Skeletal muscle tissue (tissue), 4 donors: ENCODE measurements around the gene CPNE7. TPM values are rescaled to one million over a fixed set of nuclear protein-coding genes. Genes with fewer than 3 reads are reported as not detected.

Experiments used
- H3K27ac ChIP-seq: one replicate; pipeline ENCODE4 v1.7.0; 2013; ENCODE audit warnings: mild to moderate bottlenecking, low read depth, low read length, inconsistent platforms
- H3K27me3 ChIP-seq, 3 donors: one replicate each; pipeline ENCODE4 v1.7.0; 2013; ENCODE audit warnings: low read length in 3 of 3; ENCODE audit not compliant: control insufficient read depth in 3 of 3, insufficient read depth in 3 of 3
- H3K36me3 ChIP-seq, 3 donors: one replicate each; pipeline ENCODE4 v1.7.0; 2013; ENCODE audit warnings: low read length in 3 of 3; ENCODE audit not compliant: control insufficient read depth in 3 of 3, insufficient read depth in 3 of 3
- H3K4me1 ChIP-seq, 3 donors: one replicate each; pipeline ENCODE4 v1.7.0; 2013; ENCODE audit warnings: low read length in 3 of 3, mild to moderate bottlenecking in 3 of 3; ENCODE audit not compliant: control insufficient read depth in 3 of 3, insufficient read depth in 3 of 3
- H3K4me3 ChIP-seq, 3 donors: one replicate each; pipeline ENCODE4 v1.7.0; 2013; ENCODE audit warnings: low read length in 3 of 3
- H3K9ac ChIP-seq, 3 donors: one replicate each; pipeline ENCODE4 v1.7.0; 2013; ENCODE audit warnings: low read length in 3 of 3, mild to moderate bottlenecking in 3 of 3, moderate library complexity in 2 of 3, low read depth in 1 of 3
- H3K9me3 ChIP-seq, 3 donors: one replicate each; pipeline ENCODE4 v1.7.0; 2013; ENCODE audit warnings: low read length in 3 of 3; ENCODE audit not compliant: control insufficient read depth in 3 of 3
- total RNA-seq: library from RNA; depleted of rRNA; stranded (reverse); fragments of >200 nt; gene quantifications from one replicate; pipeline ENCODE4 v1.2.3, GENCODE V29; 2014
- donor health status: Osteomylitis.

Gene CPNE7
- total RNA-seq: not detected

DNA sequence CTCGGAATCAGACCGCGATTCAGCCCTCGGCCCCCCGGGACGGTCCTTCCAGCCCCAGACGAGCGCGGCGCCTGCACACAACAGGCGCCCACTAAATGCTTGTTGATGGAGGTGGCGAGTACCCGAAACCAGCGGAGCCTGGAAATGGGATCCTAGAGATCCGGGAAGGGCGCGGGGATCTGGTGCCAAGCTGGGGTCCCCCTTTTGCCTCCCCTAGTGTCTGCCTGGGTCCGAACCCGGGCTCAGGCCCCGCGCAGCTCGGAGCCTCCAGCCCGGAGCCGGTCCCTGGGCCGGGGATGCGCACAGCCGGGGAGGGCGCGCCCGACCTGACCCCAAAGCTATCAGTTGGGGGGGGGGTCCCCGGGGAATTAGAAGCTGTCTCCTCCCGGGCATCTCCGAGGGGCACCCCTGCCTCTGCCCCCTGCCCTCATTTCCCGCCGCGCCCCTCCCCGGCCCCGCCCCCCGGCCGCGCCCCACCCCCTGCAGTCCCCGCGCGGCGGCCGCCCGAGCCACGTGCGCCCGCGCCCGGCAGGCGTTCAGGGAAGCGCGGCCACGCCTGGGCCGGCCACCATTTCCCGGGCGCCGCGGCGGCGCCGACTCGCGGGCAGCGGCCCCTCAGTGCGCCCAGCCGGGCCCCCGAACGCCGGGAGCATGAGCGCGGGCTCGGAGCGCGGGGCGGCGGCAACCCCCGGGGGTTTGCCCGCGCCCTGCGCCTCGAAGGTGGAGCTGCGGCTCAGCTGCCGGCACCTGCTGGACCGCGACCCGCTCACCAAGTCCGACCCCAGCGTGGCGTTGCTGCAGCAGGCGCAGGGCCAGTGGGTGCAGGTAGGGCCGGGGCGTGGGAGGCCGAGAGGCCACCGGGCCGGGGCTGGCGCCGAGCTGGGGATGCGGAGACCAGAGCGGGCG lies at the start of gene CPNE7:
Gene CPNE7 (plus strand): TSS at position 512 of the 906 bp plus-strand sequence. CDS start 140 bp downstream, at position 652.
- Histone ChIP-seq H3K4me1 (peaks cover 5 to 7% (median 5%) of the 10 kb centered on the region in 3 donors), H3K36me3 (no peaks in the 10 kb centered on the region), H3K9ac (peak within 1 kb of the TSS in 1 of 3 donors; percentile 45), H3K27me3 (peaks cover 44 to 62% (median 57%) of the 10 kb centered on the region in 3 donors), H3K27ac (no peak within 1 kb of the TSS), H3K9me3 (no peaks in the 10 kb centered on the region), H3K4me3 (no peak within 1 kb of the TSS)

DNA sequence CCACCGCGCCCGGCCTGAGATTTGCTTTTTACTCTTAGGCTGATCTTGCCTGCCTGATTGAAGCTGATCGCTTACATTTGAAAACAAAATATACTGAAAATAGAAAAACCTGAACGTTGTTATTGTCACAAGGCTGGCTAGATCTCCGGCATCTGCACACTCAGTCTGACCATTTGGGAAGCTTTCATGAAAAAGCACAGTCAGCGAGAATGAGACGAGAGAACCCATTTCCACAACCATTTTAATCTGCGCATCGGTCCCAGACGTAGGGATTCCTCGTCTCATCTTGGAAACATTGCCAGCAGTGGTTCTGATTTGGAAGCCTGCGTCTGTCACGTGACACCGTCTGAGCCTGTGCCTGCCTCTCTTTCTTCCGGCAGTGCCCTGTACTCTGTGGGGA lies 46.5 kb upstream of the CPNE7 start:
- Histone ChIP-seq H3K36me3 (peaks cover 38 to 53% (median 52%) of the 10 kb centered on the region in 3 donors), H3K4me3 (no peak overlapping the region), H3K27ac (no peak overlapping the region), H3K9ac (no peak overlapping the region), H3K4me1 (peaks cover 29 to 50% (median 36%) of the 10 kb centered on the region in 3 donors), H3K27me3 (no peaks in the 10 kb centered on the region), H3K9me3 (no peaks in the 10 kb centered on the region)

DNA sequence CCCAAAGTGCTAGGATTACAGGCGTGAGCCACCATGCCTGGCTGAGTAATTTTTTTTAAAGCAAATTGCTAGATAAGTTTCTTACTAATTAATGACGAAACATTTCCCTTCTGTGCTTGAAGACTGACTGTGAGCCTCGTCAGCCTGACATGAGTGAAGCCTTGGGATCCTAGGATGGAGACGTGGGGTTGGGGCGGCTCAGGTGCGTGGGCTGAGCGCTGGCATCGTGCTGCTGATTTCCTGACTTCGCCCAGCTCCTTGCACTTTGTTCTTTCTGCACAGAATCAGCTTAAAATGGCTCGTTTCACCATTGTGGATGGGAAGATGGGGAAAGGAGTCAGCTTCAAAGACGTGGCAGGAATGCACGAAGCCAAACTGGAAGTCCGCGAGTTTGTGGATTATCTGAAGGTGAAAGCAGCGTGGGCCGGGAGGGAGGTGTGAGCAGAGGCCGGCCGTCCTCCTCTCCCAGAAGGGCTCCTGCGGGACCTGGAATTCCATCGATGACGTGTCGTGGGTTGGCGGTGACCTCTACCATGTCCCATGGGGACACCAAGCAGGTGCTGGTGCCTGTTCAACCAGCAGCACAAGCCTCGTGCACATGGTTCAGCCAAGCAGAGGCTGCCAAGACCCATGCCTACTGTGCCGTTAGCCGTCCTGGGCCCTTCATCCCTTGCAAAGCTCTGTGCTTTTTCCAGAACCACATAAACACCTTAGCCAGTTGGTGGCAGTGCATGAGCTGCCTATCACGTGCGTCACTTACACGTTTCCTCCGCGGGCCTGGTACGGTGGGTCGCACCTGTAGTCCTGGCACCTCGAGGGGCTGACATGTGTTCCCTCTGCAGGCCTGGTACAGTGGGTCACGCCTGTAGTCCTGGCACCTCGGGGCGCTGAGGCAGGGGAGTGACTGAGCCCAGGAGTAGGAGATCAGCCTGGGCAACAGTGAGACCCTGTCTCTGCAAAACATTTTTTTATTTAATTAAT lies 44.9 kb upstream of the CPNE7 start:
- peak overlapping the region in 1 of 3 donors; percentile 25 for H3K9ac ChIP-seq
- H3K4me3 ChIP-seq: no peak overlapping the region
- H3K27ac ChIP-seq: no peak overlapping the region
- H3K36me3 ChIP-seq: peaks cover 42 to 64% (median 61%) of the 10 kb centered on the region in 3 donors
- no peaks in the 10 kb centered on the region for H3K9me3 ChIP-seq
- H3K27me3 ChIP-seq: no peaks in the 10 kb centered on the region
- H3K4me1 ChIP-seq: peaks cover 34 to 52% (median 44%) of the 10 kb centered on the region in 3 donors

DNA sequence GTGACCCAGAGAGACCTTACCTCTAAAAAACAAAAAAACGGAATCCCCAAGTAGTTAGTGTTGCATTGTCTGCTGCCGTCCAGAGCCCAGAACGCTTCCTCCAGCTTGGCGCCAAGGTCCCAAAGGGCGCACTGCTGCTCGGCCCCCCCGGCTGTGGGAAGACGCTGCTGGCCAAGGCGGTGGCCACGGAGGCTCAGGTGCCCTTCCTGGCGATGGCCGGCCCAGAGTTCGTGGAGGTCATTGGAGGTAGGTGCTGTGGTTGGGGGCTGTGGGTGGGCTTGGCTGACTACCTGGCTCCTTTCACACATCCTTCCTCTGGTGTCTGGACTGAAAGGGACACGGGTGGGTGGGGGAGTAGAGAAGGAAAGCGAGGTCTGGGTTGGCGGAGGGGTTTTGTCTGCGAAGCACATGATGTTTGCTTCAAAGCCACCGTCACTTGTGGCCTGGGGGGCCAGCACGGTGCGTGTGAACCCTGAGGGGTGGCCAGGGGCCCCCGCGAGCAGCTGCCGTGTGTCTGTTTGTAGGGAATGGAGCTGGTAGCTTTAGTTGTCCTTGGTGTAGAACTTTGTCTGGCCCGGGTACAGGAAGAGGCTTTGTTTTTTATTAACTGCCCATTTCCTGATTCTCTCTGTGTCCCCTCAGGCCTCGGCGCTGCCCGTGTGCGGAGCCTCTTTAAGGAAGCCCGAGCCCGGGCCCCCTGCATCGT lies 43.6 kb upstream of the CPNE7 start:
- Histone ChIP-seq H3K4me3 (no peak overlapping the region), H3K27me3 (no peaks in the 10 kb centered on the region), H3K27ac (peak overlapping the region; percentile 40), H3K36me3 (peaks cover 46 to 62% (median 54%) of the 10 kb centered on the region in 3 donors), H3K4me1 (peaks cover 31 to 48% (median 40%) of the 10 kb centered on the region in 3 donors), H3K9ac (peak overlapping the region in 1 of 3 donors; percentile 45), H3K9me3 (no peaks in the 10 kb centered on the region)

DNA sequence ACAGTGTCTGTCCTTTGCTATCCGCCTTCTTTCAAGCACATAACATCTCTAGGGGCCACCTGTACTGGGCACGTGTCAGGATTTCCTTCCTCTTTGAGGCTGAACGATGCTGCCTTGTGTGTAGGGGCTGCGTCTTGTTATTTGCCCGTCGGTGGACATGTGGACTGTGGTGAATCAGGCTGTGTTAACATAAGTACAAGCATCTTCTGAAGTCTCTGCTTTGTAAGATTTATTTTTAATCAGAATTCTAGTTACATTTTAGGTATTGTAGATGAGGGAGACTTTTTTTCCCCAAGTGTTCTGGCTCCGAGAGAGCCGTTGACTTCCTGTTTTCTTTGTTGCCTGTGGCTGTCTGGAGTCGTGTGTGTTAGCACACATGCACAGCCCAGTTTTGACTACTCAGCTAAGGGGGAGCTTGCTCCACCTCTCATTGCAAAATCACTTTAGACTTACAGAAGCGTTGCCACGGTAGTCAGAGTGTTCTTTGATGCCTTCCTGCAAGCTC lies 41.3 kb upstream of the CPNE7 start:
- H3K36me3 ChIP-seq: peaks cover 52 to 64% (median 57%) of the 10 kb centered on the region in 3 donors

DNA sequence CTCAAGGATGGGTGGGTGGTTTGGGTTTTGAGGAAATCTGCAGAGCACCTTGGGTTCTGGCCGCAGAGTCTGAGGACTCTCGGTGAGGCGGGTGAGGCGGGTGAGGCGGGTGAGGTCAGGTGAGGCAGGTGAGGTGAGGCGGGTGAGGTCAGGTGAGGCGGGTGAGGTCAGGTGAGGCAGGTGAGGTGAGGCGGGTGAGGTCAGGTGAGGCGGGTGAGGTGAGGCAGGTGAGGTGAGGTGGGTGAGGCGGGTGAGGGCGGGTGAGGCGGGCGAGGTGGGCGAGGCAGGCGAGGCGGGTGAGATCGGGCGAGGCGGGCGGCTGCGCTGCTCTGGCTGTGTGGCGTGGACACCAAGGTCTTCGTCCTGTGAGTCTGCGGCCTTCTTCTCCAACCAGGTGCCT lies 39.2 kb upstream of the CPNE7 start:
- Histone ChIP-seq H3K4me3 (no peak overlapping the region), H3K9me3 (no peaks in the 10 kb centered on the region), H3K27me3 (no peaks in the 10 kb centered on the region), H3K9ac (no peak overlapping the region), H3K27ac (no peak overlapping the region), H3K36me3 (peaks cover 43 to 62% (median 54%) of the 10 kb centered on the region in 3 donors), H3K4me1 (peaks cover 26 to 40% (median 34%) of the 10 kb centered on the region in 3 donors)

More for the DNA sequence above, 41.3 kb upstream of the CPNE7 start:
- no peaks in the 10 kb centered on the region for H3K27me3 ChIP-seq
- peak overlapping the region; percentile 54 for H3K27ac ChIP-seq
- H3K4me3 ChIP-seq: no peak overlapping the region
- H3K4me1 ChIP-seq: peaks cover 31 to 48% (median 40%) of the 10 kb centered on the region in 3 donors
- H3K9me3 ChIP-seq: no peaks in the 10 kb centered on the region
- no peak overlapping the region for H3K9ac ChIP-seq

DNA sequence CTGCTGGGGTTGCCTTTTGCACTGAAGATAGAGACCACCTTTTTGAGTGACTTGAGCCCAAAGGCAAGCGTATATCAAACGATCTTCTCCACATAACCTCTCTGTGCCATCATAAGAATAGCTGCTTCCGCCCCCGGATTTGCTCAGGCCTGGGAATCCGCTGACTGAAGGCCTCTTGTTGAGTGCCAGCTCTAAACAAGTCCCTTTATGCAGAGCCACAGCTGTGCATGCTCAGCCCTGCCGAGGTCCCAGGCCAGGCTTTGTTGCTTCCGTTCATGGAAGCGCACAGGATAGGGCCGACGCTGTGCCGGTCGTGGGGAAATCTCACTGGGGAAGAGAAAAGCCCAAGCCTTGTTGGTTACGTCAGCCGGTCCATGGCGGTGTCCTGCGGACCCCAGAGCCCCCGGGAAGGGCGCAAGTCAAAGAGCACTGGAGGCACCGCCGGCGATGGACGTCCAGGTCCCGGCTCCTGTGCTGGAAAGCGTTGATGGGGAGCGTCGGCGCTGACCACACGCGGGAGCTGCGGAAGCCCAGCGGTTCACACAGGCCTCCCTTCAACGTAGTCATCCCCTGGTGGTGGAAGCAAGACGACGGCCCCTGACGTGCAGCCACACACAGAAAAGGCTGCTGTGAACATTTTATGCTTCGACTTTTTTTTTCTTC lies 38.5 kb upstream of the CPNE7 start:
- H3K36me3 ChIP-seq: peaks cover 46 to 59% (median 53%) of the 10 kb centered on the region in 3 donors
- H3K4me3 ChIP-seq: no peak overlapping the region
- no peaks in the 10 kb centered on the region for H3K9me3 ChIP-seq
- no peak overlapping the region for H3K27ac ChIP-seq
- H3K9ac ChIP-seq: no peak overlapping the region
- peaks cover 24 to 34% (median 29%) of the 10 kb centered on the region in 3 donors for H3K4me1 ChIP-seq
- no peaks in the 10 kb centered on the region for H3K27me3 ChIP-seq

DNA sequence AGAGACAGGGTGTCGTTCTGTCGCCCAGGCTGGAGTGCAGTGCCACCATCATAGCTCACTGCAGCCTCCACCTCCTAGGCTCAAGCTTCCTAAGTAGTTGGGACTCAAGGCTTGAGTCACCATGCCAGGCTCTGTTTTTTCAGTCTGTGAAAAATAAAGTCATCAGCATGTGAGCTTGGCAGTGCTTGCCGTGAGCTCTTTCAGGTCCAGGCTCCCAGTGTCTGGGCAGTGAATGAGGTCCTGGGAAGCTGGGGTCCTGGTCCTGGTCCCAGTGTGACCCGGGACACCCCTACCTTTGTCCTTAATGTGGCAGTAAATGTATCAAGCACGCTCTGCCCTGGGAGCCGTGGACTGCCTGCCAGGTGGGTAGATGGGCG lies 38.0 kb upstream of the CPNE7 start:
- Histone ChIP-seq H3K27me3 (no peaks in the 10 kb centered on the region), H3K4me1 (peaks cover 19 to 28% (median 25%) of the 10 kb centered on the region in 3 donors), H3K36me3 (peaks cover 42 to 59% (median 50%) of the 10 kb centered on the region in 3 donors), H3K4me3 (no peak overlapping the region), H3K9ac (no peak overlapping the region), H3K9me3 (no peaks in the 10 kb centered on the region), H3K27ac (no peak overlapping the region)

DNA sequence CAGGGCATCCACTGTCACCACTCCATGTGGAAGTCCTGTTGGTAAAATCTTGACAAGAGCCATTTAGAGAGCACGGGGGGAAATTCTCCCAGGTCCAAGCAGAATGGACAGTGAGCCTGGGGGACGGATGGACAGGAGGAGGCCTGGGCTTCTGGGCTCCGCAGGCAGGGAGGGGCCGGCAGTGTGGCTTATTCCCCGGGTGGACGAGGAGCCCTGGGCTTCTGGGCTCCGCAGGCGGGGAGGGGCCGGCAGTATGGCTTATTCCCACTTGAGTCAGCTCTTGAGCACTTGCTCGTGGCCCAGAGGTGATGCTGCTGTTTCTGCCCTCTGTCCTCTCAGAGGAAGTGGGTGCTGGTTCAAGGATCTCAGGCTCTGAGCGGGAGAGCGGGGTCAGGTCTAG lies 37.3 kb upstream of the CPNE7 start:
- peaks cover 39 to 58% (median 49%) of the 10 kb centered on the region in 3 donors for H3K36me3 ChIP-seq
- H3K27ac ChIP-seq: no peak overlapping the region
- H3K4me3 ChIP-seq: no peak overlapping the region
- no peak overlapping the region for H3K9ac ChIP-seq
- no peaks in the 10 kb centered on the region for H3K27me3 ChIP-seq
- no peaks in the 10 kb centered on the region for H3K9me3 ChIP-seq
- peaks cover 19 to 25% (median 25%) of the 10 kb centered on the region in 3 donors for H3K4me1 ChIP-seq
